Tibial nerve (tissue), 4 donors: ENCODE measurements around the gene C16orf74.

Experiments
- EP300 ChIP-seq, 2 donors: sonication (generic); formaldehyde crosslinking; IDR thresholded peaks; one replicate each; pipeline ENCODE4 v1.6.1; 2017; ENCODE audit warnings: antibody characterized with exemption in 2 of 2, mild to moderate bottlenecking in 1 of 2
- POLR2A ChIP-seq, 2 donors: fragments of 450-650 bp; IDR thresholded peaks; one replicate each; pipeline ENCODE4 v1.6.1; 2017; ENCODE audit warnings: antibody characterized with exemption in 2 of 2, mild to moderate bottlenecking in 2 of 2, moderate library complexity in 2 of 2
- TF ChIP-seq, protein P1 (sequence below), 5 experiments: fragments of 200-600 bp in 3 of 5; fragments of 450-650 bp in 2 of 5; sonication (generic) in 3 of 5; IDR thresholded peaks; one replicate each; pipeline ENCODE4 v1.5.1; 2016 to 2019; ENCODE audit warnings: antibody characterized with exemption in 5 of 5, mild to moderate bottlenecking in 3 of 5, moderate library complexity in 2 of 5

- TF ChIP-seq, protein P1, sequence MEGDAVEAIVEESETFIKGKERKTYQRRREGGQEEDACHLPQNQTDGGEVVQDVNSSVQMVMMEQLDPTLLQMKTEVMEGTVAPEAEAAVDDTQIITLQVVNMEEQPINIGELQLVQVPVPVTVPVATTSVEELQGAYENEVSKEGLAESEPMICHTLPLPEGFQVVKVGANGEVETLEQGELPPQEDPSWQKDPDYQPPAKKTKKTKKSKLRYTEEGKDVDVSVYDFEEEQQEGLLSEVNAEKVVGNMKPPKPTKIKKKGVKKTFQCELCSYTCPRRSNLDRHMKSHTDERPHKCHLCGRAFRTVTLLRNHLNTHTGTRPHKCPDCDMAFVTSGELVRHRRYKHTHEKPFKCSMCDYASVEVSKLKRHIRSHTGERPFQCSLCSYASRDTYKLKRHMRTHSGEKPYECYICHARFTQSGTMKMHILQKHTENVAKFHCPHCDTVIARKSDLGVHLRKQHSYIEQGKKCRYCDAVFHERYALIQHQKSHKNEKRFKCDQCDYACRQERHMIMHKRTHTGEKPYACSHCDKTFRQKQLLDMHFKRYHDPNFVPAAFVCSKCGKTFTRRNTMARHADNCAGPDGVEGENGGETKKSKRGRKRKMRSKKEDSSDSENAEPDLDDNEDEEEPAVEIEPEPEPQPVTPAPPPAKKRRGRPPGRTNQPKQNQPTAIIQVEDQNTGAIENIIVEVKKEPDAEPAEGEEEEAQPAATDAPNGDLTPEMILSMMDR (IDR thresholded peaks at IDR 0.05): no peak
- TF ChIP-seq POLR2A (IDR thresholded peaks at IDR 0.05) (no peak), EP300 (IDR thresholded peaks at IDR 0.05) (no peak)
These were observed 14.9 kb downstream of the C16orf74 start for GRCh38 chr16:85735946-85736345.
